B cell (primary cell): ENCODE results near the gene TMEM82. TPM values are rescaled to one million over a fixed set of nuclear protein-coding genes. Genes with fewer than 3 reads are reported as not detected.

ENCODE experiments used
- ATAC-seq: fragments of 200-7000 bp; cut with Tn5 transposase; one replicate; pipeline ENCODE4 v1.10.0; 2021; ENCODE audit warnings: low read depth, mild to moderate bottlenecking, moderate number of reproducible peaks, moderate library complexity
- CTCF ChIA-PET: fragments of 350-600 bp; sonication (Branson Sonifier 250); formaldehyde crosslinking; loops from one replicate; lab custom pipeline; 2021; ENCODE audit warnings: antibody characterized with exemption, inconsistent platforms; lab: Charles Lee
- POLR2A ChIA-PET: fragments of 350-600 bp; sonication (Branson Sonifier 250); formaldehyde crosslinking; loops from one replicate; lab custom pipeline; 2021; ENCODE audit warnings: antibody characterized with exemption; lab: Charles Lee
- DNase-seq: peaks from one replicate; pipeline ENCODE4 v3.0.0; 2013
- H2AFZ ChIP-seq: 2 replicates; pipeline ENCODE4 v1.6.1; 2012; ENCODE audit warnings: mild to moderate bottlenecking, low read depth, low read length; ENCODE audit not compliant: insufficient read depth, poor library complexity, severe bottlenecking
- H3K27ac ChIP-seq, 2 donors: 1 replicate in 1 of 2; 2 replicates in 1 of 2; pipeline ENCODE4 v1.5.1; 2012 to 2013; ENCODE audit warnings: low read length in 2 of 2, mild to moderate bottlenecking in 2 of 2, moderate library complexity in 1 of 2
- H3K27me3 ChIP-seq, 4 experiments: fragments of 200-600 bp in 1 of 4; sonication (generic) in 1 of 4; replicated peaks in 1 of 4; 1 replicate in 2 of 4; 2 replicates in 2 of 4; pipeline versions ENCODE4 v1.6.1 to v1.7.0; 2013 to 2016; ENCODE audit warnings: low read length in 3 of 4, mild to moderate bottlenecking in 2 of 4, mixed read lengths in 1 of 4, moderate library complexity in 1 of 4; ENCODE audit not compliant: insufficient read depth in 4 of 4, control insufficient read depth in 3 of 4; ENCODE audit errors: control extremely low read depth in 1 of 4
- H3K36me3 ChIP-seq, 2 experiments: replicated peaks in 1 of 2; 1 replicate in 1 of 2; 2 replicates in 1 of 2; pipeline versions ENCODE4 v1.6.1 to v1.7.1; 2013; ENCODE audit warnings: low read length in 1 of 2; ENCODE audit not compliant: insufficient read depth in 2 of 2, control insufficient read depth in 1 of 2; ENCODE audit errors: control extremely low read depth in 1 of 2, extremely low read depth in 1 of 2
- H3K4me1 ChIP-seq, 2 donors: fragments of 200-600 bp in 1 of 2; sonication (generic) in 1 of 2; 1 replicate in 1 of 2; 2 replicates in 1 of 2; pipeline versions ENCODE4 v1.5.1 to v1.6.1; 2013 to 2017; ENCODE audit warnings: low read length in 2 of 2; ENCODE audit not compliant: control insufficient read depth in 2 of 2, insufficient read depth in 2 of 2
- H3K4me2 ChIP-seq: replicated peaks from 2 replicates; pipeline ENCODE3; 2012; ENCODE audit warnings: mild to moderate bottlenecking, low read depth, low read length; ENCODE audit not compliant: poor library complexity, severe bottlenecking
- H3K4me3 ChIP-seq, 5 experiments: fragments of 200-600 bp in 1 of 5; sonication (generic) in 1 of 5; 1 replicate in 3 of 5; 2 replicates in 2 of 5; pipeline versions ENCODE4 v1.5.1 to v1.7.0; 2011 to 2016; ENCODE audit warnings: low read length in 4 of 5, mild to moderate bottlenecking in 4 of 5, low read depth in 2 of 5, control low read depth in 1 of 5, moderate library complexity in 1 of 5; ENCODE audit not compliant: insufficient read depth in 1 of 5; ENCODE audit errors: control extremely low read depth in 1 of 5, extremely low read depth in 1 of 5
- H3K79me2 ChIP-seq: fragments of 200-600 bp; sonication (generic); one replicate; pipeline ENCODE4 v1.6.0; 2016; ENCODE audit warnings: low read length; ENCODE audit not compliant: control insufficient read depth, insufficient read depth
- H3K9ac ChIP-seq: fragments of 200-600 bp; sonication (generic); 2 replicates; pipeline ENCODE4 v1.6.1; 2017; ENCODE audit warnings: mild to moderate bottlenecking, low read length, moderate library complexity
- H3K9me3 ChIP-seq, 3 donors: one replicate each; pipeline versions ENCODE4 v1.6.1 to v1.7.1; 2013; ENCODE audit warnings: low read length in 2 of 3; ENCODE audit not compliant: control insufficient read depth in 2 of 3, insufficient read depth in 1 of 3; ENCODE audit errors: control extremely low read depth in 1 of 3
- H4K20me1 ChIP-seq: 2 replicates; pipeline ENCODE4 v1.6.0; 2012; ENCODE audit warnings: mild to moderate bottlenecking, low read length; ENCODE audit not compliant: insufficient read depth, control insufficient read depth, poor library complexity, severe bottlenecking
- H3K27ac Mint-ChIP-seq: one replicate; pipeline ENCODE4 v1.8.0; 2021; ENCODE audit warnings: mixed read lengths
- H3K27me3 Mint-ChIP-seq: one replicate; pipeline ENCODE4 v1.8.0; 2021; ENCODE audit warnings: mixed read lengths
- H3K4me1 Mint-ChIP-seq: one replicate; pipeline ENCODE4 v1.8.0; 2021; ENCODE audit warnings: mixed read lengths
- H3K4me3 Mint-ChIP-seq: one replicate; pipeline ENCODE4 v1.8.0; 2021; ENCODE audit warnings: mixed read lengths
- H3K9me3 Mint-ChIP-seq: one replicate; pipeline ENCODE4 v1.8.0; 2022; ENCODE audit warnings: mixed read lengths; ENCODE audit not compliant: insufficient read depth
- EZH2 ChIP-seq: IDR thresholded peaks from 2 replicates; pipeline ENCODE4 v1.6.1; 2012; ENCODE audit warnings: borderline replicate concordance, low read depth, mild to moderate bottlenecking, moderate library complexity, low read length; ENCODE audit not compliant: insufficient read depth, poor library complexity, severe bottlenecking
- WGBS: methylation state at CpG from one replicate; pipeline ENCODE4 v1.1.5; 2013; ENCODE audit warnings: missing lambda C conversion rate; ENCODE audit not compliant: insufficient coverage; 5-methylcytosine and 5-hydroxymethylcytosine counted together
- intact Hi-C: fragments of 100-400 bp; cut with micrococcal nuclease; formaldehyde crosslinking; loops from one replicate; pipeline ENCODE4 v1.10.0; 2022
- polyA plus RNA-seq: library from polyadenylated mRNA; depleted of rRNA; stranded (reverse); fragments of >200 nt; gene quantifications from 2 replicates; pipeline ENCODE4 v1.2.3, GENCODE V29; 2012
- total RNA-seq, 2 donors: library from RNA; stranded (reverse); fragments of 120-200 nt in 1 of 2; gene quantifications; 1 replicate in 1 of 2; 2 replicates in 1 of 2; pipeline versions ENCODE4 v1.2.3 to v1.2.4, GENCODE V29; 2013 to 2022
- TF ChIP-seq, protein P1 (sequence below): fragments of 200-600 bp; IDR thresholded peaks from one replicate; pipeline ENCODE4 v1.8.0; 2022; ENCODE audit warnings: antibody characterized with exemption, mild to moderate bottlenecking

TMEM82 gene
- total and polyA plus RNA-seq, 2 donors (not counting 1 experiment from before 2014, with no cell fraction given) = not detected

DNA sequence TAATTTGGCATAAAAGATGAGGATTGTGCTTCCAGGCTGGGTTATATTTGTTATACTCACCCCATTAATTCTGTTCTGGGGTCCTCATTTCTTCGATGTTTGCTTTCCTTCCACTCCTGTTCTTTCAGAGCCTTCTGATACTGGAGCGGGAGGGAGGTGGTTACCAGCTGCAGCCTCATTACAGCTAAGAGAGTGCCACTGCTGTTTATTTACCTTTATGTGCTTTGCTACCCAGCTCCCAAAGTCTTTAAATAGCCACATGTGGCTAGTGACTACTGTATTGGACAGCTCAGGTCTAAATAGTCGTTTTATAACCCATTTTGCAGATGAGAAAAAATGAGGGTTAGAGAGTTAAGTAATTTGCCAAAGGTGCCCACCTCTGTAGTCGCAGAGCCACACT, 33.1 kb upstream of the TMEM82 start:
- 100% methylated on average over 3 of the region's 4 CpGs for WGBS
- no peaks in the 10 kb centered on the region for H3K9me3 Mint-ChIP-seq
- H3K79me2 ChIP-seq = peaks cover 91% of the 10 kb centered on the region
- H3K4me1 ChIP-seq = peaks cover 0 to 4% of the 10 kb centered on the region in 2 donors
- H3K27ac ChIP-seq = no peak overlapping the region
- H3K27me3 ChIP-seq = no peaks in the 10 kb centered on the region
- ATAC-seq (no peak), DNase-seq (no peak)
- H3K27me3 Mint-ChIP-seq = no peaks in the 10 kb centered on the region
- intact Hi-C loops = no loop called here
- H2AFZ ChIP-seq = no peak overlapping the region
- no peak overlapping the region for H3K4me2 ChIP-seq
- no peak overlapping the region for H3K9ac ChIP-seq
- H3K4me1 Mint-ChIP-seq = peaks cover 23% of the 10 kb centered on the region
- TF ChIP-seq, protein P1, sequence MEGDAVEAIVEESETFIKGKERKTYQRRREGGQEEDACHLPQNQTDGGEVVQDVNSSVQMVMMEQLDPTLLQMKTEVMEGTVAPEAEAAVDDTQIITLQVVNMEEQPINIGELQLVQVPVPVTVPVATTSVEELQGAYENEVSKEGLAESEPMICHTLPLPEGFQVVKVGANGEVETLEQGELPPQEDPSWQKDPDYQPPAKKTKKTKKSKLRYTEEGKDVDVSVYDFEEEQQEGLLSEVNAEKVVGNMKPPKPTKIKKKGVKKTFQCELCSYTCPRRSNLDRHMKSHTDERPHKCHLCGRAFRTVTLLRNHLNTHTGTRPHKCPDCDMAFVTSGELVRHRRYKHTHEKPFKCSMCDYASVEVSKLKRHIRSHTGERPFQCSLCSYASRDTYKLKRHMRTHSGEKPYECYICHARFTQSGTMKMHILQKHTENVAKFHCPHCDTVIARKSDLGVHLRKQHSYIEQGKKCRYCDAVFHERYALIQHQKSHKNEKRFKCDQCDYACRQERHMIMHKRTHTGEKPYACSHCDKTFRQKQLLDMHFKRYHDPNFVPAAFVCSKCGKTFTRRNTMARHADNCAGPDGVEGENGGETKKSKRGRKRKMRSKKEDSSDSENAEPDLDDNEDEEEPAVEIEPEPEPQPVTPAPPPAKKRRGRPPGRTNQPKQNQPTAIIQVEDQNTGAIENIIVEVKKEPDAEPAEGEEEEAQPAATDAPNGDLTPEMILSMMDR = no peak
- no peak for TF ChIP-seq EZH2
- H4K20me1 ChIP-seq = peaks cover 77% of the 10 kb centered on the region
- POLR2A ChIA-PET = no interaction called here
- no peak overlapping the region for H3K4me3 ChIP-seq
- H3K9me3 ChIP-seq = no peaks in the 10 kb centered on the region
- CTCF ChIA-PET = no interaction called here
- peaks cover 0 to 16% of the 10 kb centered on the region in 2 experiments for H3K36me3 ChIP-seq
- no peak overlapping the region for H3K27ac Mint-ChIP-seq
- H3K4me3 Mint-ChIP-seq = no peak overlapping the region

DNA sequence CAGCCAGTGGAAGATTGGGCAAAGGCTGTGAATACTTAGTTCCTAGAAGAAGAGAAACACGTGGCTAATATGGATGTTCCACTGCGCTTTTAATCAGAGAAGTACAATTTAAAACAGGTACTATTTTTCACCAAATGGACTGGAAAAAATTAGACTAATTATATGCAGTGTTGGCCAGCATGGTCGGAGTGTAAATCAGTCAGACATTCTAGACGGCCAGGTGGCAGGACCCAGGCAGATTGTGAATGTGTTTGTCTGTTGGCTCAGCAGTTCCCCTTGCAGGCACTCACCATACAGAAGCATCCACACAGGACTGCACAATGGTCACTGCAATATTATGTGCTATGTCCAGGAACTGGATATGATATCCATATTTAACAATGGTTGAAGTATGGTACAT, 30.1 kb upstream of the TMEM82 start:
- WGBS = no CpG with 5 or more reads among the region's 4 CpGs
- POLR2A ChIA-PET = interaction anchor here (0.7 kb wide), 1 partner anchor 109 kb away, joined by 4 read pairs; no protein-coding TSS in a partner anchor
- DNase-seq (no peak), ATAC-seq (peak; percentile 21)
- no peaks in the 10 kb centered on the region for H3K27me3 ChIP-seq
- peaks cover 76% of the 10 kb centered on the region for H3K79me2 ChIP-seq
- no peak overlapping the region for H3K27ac ChIP-seq
- peak overlapping the region; percentile 67 for H3K27ac Mint-ChIP-seq
- peaks cover 0 to 3% of the 10 kb centered on the region in 2 donors for H3K4me1 ChIP-seq
- H3K9me3 ChIP-seq = no peaks in the 10 kb centered on the region
- H3K36me3 ChIP-seq = peaks cover 0 to 24% of the 10 kb centered on the region in 2 experiments
- no peaks in the 10 kb centered on the region for H3K9me3 Mint-ChIP-seq
- no peak overlapping the region for H3K4me3 Mint-ChIP-seq
- H3K27me3 Mint-ChIP-seq = no peaks in the 10 kb centered on the region
- TF ChIP-seq, protein P1 = no peak
- TF ChIP-seq EZH2 = no peak
- CTCF ChIA-PET = no interaction called here
- intact Hi-C loops = no loop called here
- H4K20me1 ChIP-seq = peaks cover 73% of the 10 kb centered on the region
- no peak overlapping the region for H3K4me2 ChIP-seq
- no peak overlapping the region for H3K4me3 ChIP-seq
- H3K4me1 Mint-ChIP-seq = peaks cover 15% of the 10 kb centered on the region
- H2AFZ ChIP-seq = no peak overlapping the region
- no peak overlapping the region for H3K9ac ChIP-seq
